HG02840 (cell line): Measurements from ENCODE around the gene OVCA2.

ENCODE experiments used
- ATAC-seq: cut with Tn5 transposase; IDR thresholded peaks from one replicate; pipeline ENCODE4 v1.9.1; 2021; ENCODE audit warnings: mild to moderate bottlenecking, moderate library complexity, moderate number of reproducible peaks; ENCODE audit not compliant: unreplicated experiment, low FRiP score

The OVCA2 gene

GRCh38 chr17:2029911-2030778, 11.7 kb upstream of the OVCA2 start, which contains the start of gene DPH1:
TSS of gene DPH1 (plus strand) at chr17:2030153. CDS start at chr17:2030170, 17 bp downstream.
- peak; percentile 53 for ATAC-seq

- no peak for ATAC-seq
These were observed 11.1 kb upstream of the OVCA2 start for GRCh38 chr17:2030779-2031163.

GRCh38 chr17:2033153-2033552, 8.7 kb upstream of the OVCA2 start:
- ATAC-seq: no peak

- no peak for ATAC-seq
These were observed 7.7 kb upstream of the OVCA2 start for GRCh38 chr17:2034157-2034556.

GRCh38 chr17:2034806-2035540, 6.8 kb upstream of the OVCA2 start:
- no peak for ATAC-seq

GRCh38 chr17:2035541-2036488, 6.0 kb upstream of the OVCA2 start:
- no peak for ATAC-seq

- ATAC-seq: no peak
These were observed 4.7 kb upstream of the OVCA2 start for GRCh38 chr17:2037155-2037554.

- ATAC-seq: no peak
These were observed 1.5 kb upstream of the OVCA2 start for GRCh38 chr17:2040219-2040827.

GRCh38 chr17:2040942-2041560, 771 bp upstream of the OVCA2 start:
- ATAC-seq: no peak

GRCh38 chr17:2042390-2042847, 597 bp downstream of the OVCA2 start:
- no peak for ATAC-seq

- ATAC-seq: no peak
These were observed 1.1 kb downstream of the OVCA2 start for GRCh38 chr17:2042933-2043332.

- no peak for ATAC-seq
These were observed 2.0 kb downstream of the OVCA2 start for GRCh38 chr17:2043785-2044184.

GRCh38 chr17:2044263-2044894, 2.6 kb downstream of the OVCA2 start:
- ATAC-seq: no peak

GRCh38 chr17:2047590-2047989, 5.8 kb downstream of the OVCA2 start:
- no peak for ATAC-seq

- no peak for ATAC-seq
These were observed 7.0 kb downstream of the OVCA2 start for GRCh38 chr17:2048805-2049204.

- ATAC-seq: peak; percentile 46
These were observed 7.8 kb downstream of the OVCA2 start for GRCh38 chr17:2049333-2050299.

- ATAC-seq: peak; percentile 27
These were observed 8.7 kb downstream of the OVCA2 start for GRCh38 chr17:2050300-2051060.
